Measurements from ENCODE around the gene KDR.

Gene KDR

GRCh38 chr4:55138367-55138766, 13.0 kb upstream of the KDR start:
- H3K4me3 ChIP-seq (ENCODE audit: low read depth, low read length) = no peak overlapping the region
- TF ChIP-seq CTCF (IDR thresholded peaks at IDR 0.05; ENCODE audit: insufficient read depth, low read depth, low read length, missing control alignments) = no peak
- DNase-seq (ENCODE audit: low read depth) = no peak

GRCh38 chr4:55136634-55137033, 11.2 kb upstream of the KDR start:
- no peak for TF ChIP-seq CTCF (IDR thresholded peaks at IDR 0.05; ENCODE audit: insufficient read depth, low read depth, low read length, missing control alignments)
- H3K4me3 ChIP-seq (ENCODE audit: low read depth, low read length) = no peak overlapping the region
- no peak for DNase-seq (ENCODE audit: low read depth)

- no peak overlapping the region for H3K4me3 ChIP-seq (ENCODE audit: low read depth, low read length)
- no peak for DNase-seq (ENCODE audit: low read depth)
- TF ChIP-seq CTCF (IDR thresholded peaks at IDR 0.05; ENCODE audit: insufficient read depth, low read depth, low read length, missing control alignments) = no peak
These were observed 8.6 kb upstream of the KDR start for GRCh38 chr4:55133951-55134350.

GRCh38 chr4:55132775-55133174, 7.4 kb upstream of the KDR start:
- TF ChIP-seq CTCF (IDR thresholded peaks at IDR 0.05; ENCODE audit: insufficient read depth, low read depth, low read length, missing control alignments) = no peak
- H3K4me3 ChIP-seq (ENCODE audit: low read depth, low read length) = no peak overlapping the region
- no peak for DNase-seq (ENCODE audit: low read depth)

GRCh38 chr4:55127521-55127920, 2.1 kb upstream of the KDR start:
- no peak for TF ChIP-seq CTCF (IDR thresholded peaks at IDR 0.05; ENCODE audit: insufficient read depth, low read depth, low read length, missing control alignments)
- DNase-seq (ENCODE audit: low read depth) = no peak
- no peak overlapping the region for H3K4me3 ChIP-seq (ENCODE audit: low read depth, low read length)

GRCh38 chr4:55127053-55127452, 1.7 kb upstream of the KDR start:
- no peak overlapping the region for H3K4me3 ChIP-seq (ENCODE audit: low read depth, low read length)
- no peak for DNase-seq (ENCODE audit: low read depth)
- no peak for TF ChIP-seq CTCF (IDR thresholded peaks at IDR 0.05; ENCODE audit: insufficient read depth, low read depth, low read length, missing control alignments)

GRCh38 chr4:55125763-55126541, 557 bp upstream of the KDR start:
- H3K4me3 ChIP-seq (ENCODE audit: low read depth, low read length) = no peak overlapping the region

More at GRCh38 chr4:55125763-55126541, 557 bp upstream of the KDR start:
- no peak for TF ChIP-seq CTCF (IDR thresholded peaks at IDR 0.05; ENCODE audit: insufficient read depth, low read depth, low read length, missing control alignments)
- DNase-seq (ENCODE audit: low read depth) = no peak
